Colon (tissue), 2 donors: ENCODE data around the gene SH2B3.

Source experiments
- FAIRE-seq: peaks from 2 replicates; lab custom pipeline; 2012; peaks lifted over from hg19 to GRCh38; lab: Jason Lieb, UNC
- donor health status: control.
- donor health status: control.

The SH2B3 gene

GRCh38 chr12:111409780-111410430, 4.2 kb downstream of the SH2B3 start:
- FAIRE-seq = no peak

GRCh38 chr12:111410431-111411184, 4.9 kb downstream of the SH2B3 start:
- no peak for FAIRE-seq

- FAIRE-seq = no peak
These were observed 5.6 kb downstream of the SH2B3 start for GRCh38 chr12:111411185-111411764.

- no peak for FAIRE-seq
These were observed 6.5 kb downstream of the SH2B3 start for GRCh38 chr12:111412007-111412829.

GRCh38 chr12:111412830-111413441, 7.2 kb downstream of the SH2B3 start:
- FAIRE-seq = no peak

GRCh38 chr12:111413442-111414086, 7.8 kb downstream of the SH2B3 start:
- no peak for FAIRE-seq

GRCh38 chr12:111414711-111415252, 9.1 kb downstream of the SH2B3 start:
- FAIRE-seq = no peak

- no peak for FAIRE-seq
These were observed 11.6 kb downstream of the SH2B3 start for GRCh38 chr12:111417290-111417689.

- FAIRE-seq = no peak
These were observed 12.3 kb downstream of the SH2B3 start for GRCh38 chr12:111417784-111418593.

- no peak for FAIRE-seq
These were observed 12.8 kb downstream of the SH2B3 start for GRCh38 chr12:111418594-111418880.

GRCh38 chr12:111419784-111420183, 14.1 kb downstream of the SH2B3 start:
- no peak for FAIRE-seq

GRCh38 chr12:111420494-111420893, 14.8 kb downstream of the SH2B3 start:
- no peak for FAIRE-seq

- FAIRE-seq = no peak
These were observed 18.6 kb downstream of the SH2B3 start for GRCh38 chr12:111424189-111424792.

GRCh38 chr12:111424793-111425251, 19.1 kb downstream of the SH2B3 start:
- FAIRE-seq = no peak

- FAIRE-seq = no peak
These were observed 19.9 kb downstream of the SH2B3 start for GRCh38 chr12:111425655-111426054.

GRCh38 chr12:111426344-111427185, 20.8 kb downstream of the SH2B3 start:
- FAIRE-seq = no peak

GRCh38 chr12:111427417-111428074, 21.8 kb downstream of the SH2B3 start:
- no peak for FAIRE-seq

GRCh38 chr12:111428081-111428727, 22.5 kb downstream of the SH2B3 start:
- no peak for FAIRE-seq
